Neural progenitor cell (in vitro differentiated cells): ENCODE data around the gene ZNF319. TPM values are rescaled to one million over a fixed set of nuclear protein-coding genes. Genes with fewer than 3 reads are reported as not detected.

Experiments used
- DNase-seq: peaks from one replicate; pipeline ENCODE4 v3.0.0-alpha.2; 2016; ENCODE audit warnings: low spot score
- H2AFZ ChIP-seq: fragments of 200-600 bp; sonication (generic); replicated peaks from 2 replicates; pipeline ENCODE4 v1.6.1; 2016; ENCODE audit warnings: antibody characterized with exemption
- H3F3A ChIP-seq: fragments of 200-600 bp; sonication (generic); 2 replicates; pipeline ENCODE4 v1.6.1; 2016; ENCODE audit warnings: antibody characterized with exemption, low read depth
- H3K27ac ChIP-seq: fragments of 200-600 bp; sonication (generic); 2 replicates; pipeline ENCODE4 v1.5.1; 2016; ENCODE audit warnings: mild to moderate bottlenecking
- H3K27me3 ChIP-seq: fragments of 200-600 bp; sonication (generic); 2 replicates; pipeline ENCODE4 v1.6.1; 2016; ENCODE audit warnings: mild to moderate bottlenecking, moderate library complexity
- H3K36me3 ChIP-seq: fragments of 200-600 bp; sonication (generic); 2 replicates; pipeline ENCODE4 v1.5.1; 2016
- H3K4me1 ChIP-seq: fragments of 200-600 bp; sonication (generic); 2 replicates; pipeline ENCODE4 v1.6.1; 2016; ENCODE audit warnings: mixed run types
- H3K4me2 ChIP-seq: fragments of 200-600 bp; sonication (generic); 2 replicates; pipeline ENCODE4 v1.6.1; 2016
- H3K4me3 ChIP-seq: fragments of 200-600 bp; sonication (generic); 2 replicates; pipeline ENCODE4 v1.5.1; 2016
- H3K79me2 ChIP-seq: fragments of 200-600 bp; sonication (generic); 2 replicates; pipeline ENCODE4 v1.6.1; 2016; ENCODE audit warnings: low read depth
- H3K9ac ChIP-seq: fragments of 200-600 bp; sonication (generic); 2 replicates; pipeline ENCODE4 v1.6.1; 2016
- H3K9me3 ChIP-seq: fragments of 200-600 bp; sonication (generic); 2 replicates; pipeline ENCODE4 v1.5.1; 2016; ENCODE audit warnings: low read depth
- H4K20me1 ChIP-seq: fragments of 200-600 bp; sonication (generic); 2 replicates; pipeline ENCODE4 v1.6.1; 2016; ENCODE audit warnings: low read depth
- H3K27ac Mint-ChIP-seq: 3 replicates; pipeline ENCODE4 v1.8.0; 2021; ENCODE audit warnings: mixed read lengths
- H3K27me3 Mint-ChIP-seq: 2 replicates; pipeline ENCODE4 v1.8.0; 2022; ENCODE audit warnings: low read depth, mild to moderate bottlenecking, inconsistent platforms, moderate library complexity, mixed read lengths; ENCODE audit not compliant: insufficient read depth
- H3K36me3 Mint-ChIP-seq: 3 replicates; pipeline ENCODE4 v1.8.0; 2021; ENCODE audit warnings: mixed read lengths
- H3K4me1 Mint-ChIP-seq: 3 replicates; pipeline ENCODE4 v1.8.0; 2021; ENCODE audit warnings: mixed read lengths
- H3K4me3 Mint-ChIP-seq: 3 replicates; pipeline ENCODE4 v1.8.0; 2021; ENCODE audit warnings: mild to moderate bottlenecking, moderate library complexity, mixed read lengths
- H3K9me3 Mint-ChIP-seq: 3 replicates; pipeline ENCODE4 v1.8.0; 2020; ENCODE audit warnings: mixed read lengths
- CTCF ChIP-seq: fragments of 200-600 bp; sonication (generic); IDR thresholded peaks from 2 replicates; pipeline ENCODE4 v1.5.1; 2017; ENCODE audit warnings: antibody characterized with exemption, mild to moderate bottlenecking
- EZH2 ChIP-seq: fragments of 200-600 bp; sonication (generic); IDR thresholded peaks from 2 replicates; pipeline ENCODE4 v1.6.1; 2017; ENCODE audit warnings: antibody characterized with exemption, mild to moderate bottlenecking, moderate library complexity
- EZH2phosphoT487 ChIP-seq: fragments of 200-600 bp; sonication (generic); IDR thresholded peaks from 2 replicates; pipeline ENCODE4 v1.6.1; 2017; ENCODE audit warnings: antibody characterized with exemption
- total RNA-seq: library from RNA; depleted of rRNA; stranded (reverse); fragments of >200 nt; gene quantifications from 2 replicates; pipeline ENCODE4 v1.2.3, GENCODE V29; 2015; ENCODE audit warnings: low replicate concordance

The ZNF319 gene
- total RNA-seq, 1 donor from 2014 or later = 1.4 TPM

GRCh38 chr16:57948027-57948426 is 52.4 kb downstream of the ZNF319 start:
- no peak for DNase-seq
- H3K9me3 ChIP-seq = no peaks in the 10 kb centered on the region
- Mint-ChIP-seq H3K36me3 (no peaks in the 10 kb centered on the region), H3K27me3 (peaks cover 8% of the 10 kb centered on the region), H3K4me3 (no peak overlapping the region), H3K9me3 (no peaks in the 10 kb centered on the region), H3K27ac (no peak overlapping the region), H3K4me1 (peaks cover 2% of the 10 kb centered on the region)
- H3K4me3 ChIP-seq = no peak overlapping the region
- no peaks in the 10 kb centered on the region for H3K79me2 ChIP-seq
- no peaks in the 10 kb centered on the region for H3K4me1 ChIP-seq
- no peaks in the 10 kb centered on the region for H4K20me1 ChIP-seq
- no peaks in the 10 kb centered on the region for H3K27me3 ChIP-seq
- no peak overlapping the region for H2AFZ ChIP-seq
- H3K9ac ChIP-seq = no peak overlapping the region
- H3F3A ChIP-seq = no peaks in the 10 kb centered on the region
- no peaks in the 10 kb centered on the region for H3K36me3 ChIP-seq
- TF ChIP-seq EZH2phosphoT487 (no peak), EZH2 (no peak), CTCF (no peak)
- H3K27ac ChIP-seq = no peak overlapping the region
- no peak overlapping the region for H3K4me2 ChIP-seq

GRCh38 chr16:57947261-57947660 is 53.2 kb downstream of the ZNF319 start:
- H3K4me2 ChIP-seq = no peak overlapping the region
- DNase-seq = no peak
- H2AFZ ChIP-seq = no peak overlapping the region
- H3K79me2 ChIP-seq = no peaks in the 10 kb centered on the region
- Mint-ChIP-seq H3K27ac (no peak overlapping the region), H3K9me3 (no peaks in the 10 kb centered on the region), H3K27me3 (peaks cover 8% of the 10 kb centered on the region), H3K36me3 (no peaks in the 10 kb centered on the region), H3K4me3 (no peak overlapping the region), H3K4me1 (peaks cover 2% of the 10 kb centered on the region)
- H3K4me3 ChIP-seq = no peak overlapping the region
- TF ChIP-seq EZH2 = no peak
- TF ChIP-seq EZH2phosphoT487 = no peak
- TF ChIP-seq CTCF = no peak
- no peak overlapping the region for H3K27ac ChIP-seq
- H3F3A ChIP-seq = no peaks in the 10 kb centered on the region
- H3K4me1 ChIP-seq = no peaks in the 10 kb centered on the region
- H3K9ac ChIP-seq = no peak overlapping the region
- no peaks in the 10 kb centered on the region for H3K36me3 ChIP-seq
- no peaks in the 10 kb centered on the region for H3K27me3 ChIP-seq
- no peaks in the 10 kb centered on the region for H3K9me3 ChIP-seq
- H4K20me1 ChIP-seq = no peaks in the 10 kb centered on the region

- H3K27ac ChIP-seq = no peak overlapping the region
Observed at GRCh38 chr16:57946181-57946801, 54.2 kb downstream of the ZNF319 start.

More at GRCh38 chr16:57946181-57946801, 54.2 kb downstream of the ZNF319 start:
- Histone ChIP-seq H3K4me1 (no peaks in the 10 kb centered on the region), H4K20me1 (no peaks in the 10 kb centered on the region), H3K36me3 (no peaks in the 10 kb centered on the region), H3K4me2 (no peak overlapping the region), H3F3A (no peaks in the 10 kb centered on the region), H3K9ac (no peak overlapping the region), H2AFZ (no peak overlapping the region), H3K27me3 (no peaks in the 10 kb centered on the region), H3K4me3 (no peak overlapping the region), H3K79me2 (no peaks in the 10 kb centered on the region), H3K9me3 (no peaks in the 10 kb centered on the region)
- TF ChIP-seq EZH2phosphoT487 (no peak), CTCF (no peak), EZH2 (no peak)
- Mint-ChIP-seq H3K27me3 (peaks cover 5% of the 10 kb centered on the region), H3K4me3 (no peak overlapping the region), H3K9me3 (no peaks in the 10 kb centered on the region), H3K36me3 (no peaks in the 10 kb centered on the region), H3K4me1 (peaks cover 2% of the 10 kb centered on the region), H3K27ac (no peak overlapping the region)
- DNase-seq = no peak
